Mucosa of gallbladder (tissue), 1 donor: ENCODE results near the gene KASH5. TPM values are rescaled to one million over a fixed set of nuclear protein-coding genes. Genes with fewer than 3 reads are reported as not detected.
"Not testable (repeated sequence)": the region's sequence is repeated elsewhere in the genome, so short reads cannot be mapped to it uniquely, and the experiment has no call there.

Experiments
- DNase-seq: peaks from one replicate; pipeline ENCODE4 v3.0.0-alpha.2; 2020; ENCODE audit warnings: low spot score
- total RNA-seq: library from RNA; stranded (reverse); gene quantifications from one replicate; pipeline ENCODE4 v1.2.1, GENCODE V29; 2021
- donor health status: DM: no; HTN: no; CAD: no.

Gene KASH5
- total RNA-seq, 1 donor from 2014 or later: not detected

- no peak for DNase-seq
Measured at GRCh38 chr19:49455773-49456172, 67.7 kb downstream of the KASH5 start.

- DNase-seq: no peak
Measured at GRCh38 chr19:49456326-49456725, 68.3 kb downstream of the KASH5 start.

- no peak for DNase-seq
Measured at GRCh38 chr19:49458567-49458903, 70.5 kb downstream of the KASH5 start.

- no peak for DNase-seq
Measured at GRCh38 chr19:49459388-49459787, 71.3 kb downstream of the KASH5 start.

GRCh38 chr19:49461130-49461529, 73.1 kb downstream of the KASH5 start:
- not testable (repeated sequence) for DNase-seq

GRCh38 chr19:49461656-49462055, 73.6 kb downstream of the KASH5 start:
- no peak for DNase-seq

GRCh38 chr19:49462492-49462891, 74.4 kb downstream of the KASH5 start:
- DNase-seq: no peak

GRCh38 chr19:49463960-49464740, 76.1 kb downstream of the KASH5 start:
- DNase-seq: no peak

GRCh38 chr19:49465371-49465770, 77.3 kb downstream of the KASH5 start:
- no peak for DNase-seq

Other genes starting within 250 kb of the KASH5 start
- gene HRC, start 232.9 kb upstream of the KASH5 start, total RNA-seq: 2.1 TPM
- gene TRPM4, start 230.5 kb upstream of the KASH5 start, total RNA-seq: 145 TPM
- 0.86 TPM for gene SLC6A16, start 63.1 kb upstream of the KASH5 start, total RNA-seq
- 27.5 TPM for gene CD37, start 52.8 kb upstream of the KASH5 start, total RNA-seq
- gene TEAD2, start 25.8 kb upstream of the KASH5 start, total RNA-seq: 18.0 TPM
- not detected for gene DKKL1, start 24.4 kb upstream of the KASH5 start, total RNA-seq
- not detected for gene PTH2, start 35.2 kb downstream of the KASH5 start, total RNA-seq
- not detected for gene GFY, start 37.1 kb downstream of the KASH5 start, total RNA-seq
- gene SLC17A7, start 53.3 kb downstream of the KASH5 start, total RNA-seq: 1.6 TPM
- gene PIH1D1, start 63.6 kb downstream of the KASH5 start, total RNA-seq: 77.9 TPM
- 45.3 TPM for gene ALDH16A1, start 65.0 kb downstream of the KASH5 start, total RNA-seq
- 10.2 TPM for gene FLT3LG, start 86.0 kb downstream of the KASH5 start, total RNA-seq
- 2,400 TPM for gene RPL13A, start 99.4 kb downstream of the KASH5 start, total RNA-seq
- gene RPS11, start 108.2 kb downstream of the KASH5 start, total RNA-seq: 1,395 TPM
- gene FCGRT, start 124.4 kb downstream of the KASH5 start, total RNA-seq: 320 TPM
- gene RCN3, start 139.8 kb downstream of the KASH5 start, total RNA-seq: 42.8 TPM
- gene NOSIP, start 192.3 kb downstream of the KASH5 start, total RNA-seq: 56.3 TPM
- gene PRRG2, start 193.1 kb downstream of the KASH5 start, total RNA-seq: 18.2 TPM
- gene PRR12, start 202.9 kb downstream of the KASH5 start, total RNA-seq: 42.7 TPM